HUES64 (cell line): ENCODE data around the gene OSBPL6.

Source experiments
- H3K27ac ChIP-seq: 2 replicates; pipeline ENCODE4 v1.7.0; 2013; ENCODE audit warnings: low read depth, low read length, inconsistent platforms
- H3K27me3 ChIP-seq: 2 replicates; pipeline ENCODE4 v1.6.1; 2013; ENCODE audit warnings: mild to moderate bottlenecking, low read length; ENCODE audit not compliant: insufficient read depth
- H3K36me3 ChIP-seq: 2 replicates; pipeline ENCODE4 v1.6.1; 2013; ENCODE audit warnings: mild to moderate bottlenecking, low read length; ENCODE audit not compliant: insufficient read depth
- H3K4me1 ChIP-seq: 2 replicates; pipeline ENCODE4 v1.6.1; 2013; ENCODE audit warnings: mild to moderate bottlenecking, low read length, moderate library complexity; ENCODE audit not compliant: insufficient read depth
- H3K4me3 ChIP-seq: 2 replicates; pipeline ENCODE4 v1.5.1; 2013; ENCODE audit warnings: mild to moderate bottlenecking, low read length, moderate library complexity
- H3K9ac ChIP-seq: 2 replicates; pipeline ENCODE4 v1.6.1; 2013; ENCODE audit warnings: mild to moderate bottlenecking, low read depth, low read length
- H3K9me3 ChIP-seq: 2 replicates; pipeline ENCODE4 v1.6.1; 2013; ENCODE audit warnings: low read depth, low read length; ENCODE audit not compliant: insufficient read depth
- WGBS: fragments of 150-250, 120-280 bp; methylation state at CpG from one replicate; pipeline ENCODE4 v1.1.7; 2013; ENCODE audit warnings: missing lambda C conversion rate; 5-methylcytosine and 5-hydroxymethylcytosine counted together

Gene OSBPL6

GRCh38 chr2:178365116-178365515 is 170.8 kb downstream of the OSBPL6 start:
- Histone ChIP-seq H3K4me1 (no peaks in the 10 kb centered on the region), H3K27me3 (no peaks in the 10 kb centered on the region), H3K27ac (no peak overlapping the region), H3K9me3 (no peaks in the 10 kb centered on the region), H3K36me3 (no peaks in the 10 kb centered on the region), H3K4me3 (no peak overlapping the region), H3K9ac (no peak overlapping the region)
- 100% methylated on average over 2 of the region's 2 CpGs for WGBS

DNA sequence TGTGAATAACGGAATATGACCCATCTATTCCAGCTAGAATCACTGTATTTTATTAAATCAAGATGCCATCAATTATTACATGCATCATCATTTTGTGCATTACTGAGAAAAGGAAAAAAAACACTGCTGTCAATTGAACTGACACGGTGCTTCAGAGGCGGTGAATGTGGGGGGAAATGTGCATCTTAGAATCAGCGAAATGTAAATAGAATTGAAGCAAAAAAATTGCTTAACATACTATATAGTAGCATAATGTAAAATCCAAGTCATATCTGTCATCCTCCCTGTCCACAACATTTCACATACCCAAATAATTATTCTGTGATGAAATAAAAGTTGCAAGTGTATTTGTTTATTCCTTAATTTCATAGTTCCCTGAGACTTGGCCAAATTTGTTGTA is 172.1 kb downstream of the OSBPL6 start:
- no peak overlapping the region for H3K9ac ChIP-seq
- H3K27me3 ChIP-seq = no peaks in the 10 kb centered on the region
- no peak overlapping the region for H3K27ac ChIP-seq
- no peaks in the 10 kb centered on the region for H3K4me1 ChIP-seq
- no peaks in the 10 kb centered on the region for H3K9me3 ChIP-seq
- WGBS = 87% methylated on average over 3 of the region's 4 CpGs
- no peak overlapping the region for H3K4me3 ChIP-seq
- H3K36me3 ChIP-seq = no peaks in the 10 kb centered on the region

GRCh38 chr2:178367344-178367743 is 173.0 kb downstream of the OSBPL6 start:
- Histone ChIP-seq H3K9me3 (no peaks in the 10 kb centered on the region), H3K27me3 (no peaks in the 10 kb centered on the region), H3K27ac (no peak overlapping the region), H3K9ac (no peak overlapping the region), H3K4me3 (no peak overlapping the region), H3K36me3 (no peaks in the 10 kb centered on the region), H3K4me1 (no peaks in the 10 kb centered on the region)
- 97% methylated on average over 1 of the region's 1 CpG for WGBS

GRCh38 chr2:178374865-178375264 is 180.6 kb downstream of the OSBPL6 start:
- Histone ChIP-seq H3K4me1 (no peaks in the 10 kb centered on the region), H3K9ac (no peak overlapping the region), H3K4me3 (no peak overlapping the region), H3K27ac (no peak overlapping the region), H3K9me3 (no peaks in the 10 kb centered on the region), H3K36me3 (no peaks in the 10 kb centered on the region), H3K27me3 (no peaks in the 10 kb centered on the region)
- WGBS = 88% methylated on average over 1 of the region's 1 CpG

DNA sequence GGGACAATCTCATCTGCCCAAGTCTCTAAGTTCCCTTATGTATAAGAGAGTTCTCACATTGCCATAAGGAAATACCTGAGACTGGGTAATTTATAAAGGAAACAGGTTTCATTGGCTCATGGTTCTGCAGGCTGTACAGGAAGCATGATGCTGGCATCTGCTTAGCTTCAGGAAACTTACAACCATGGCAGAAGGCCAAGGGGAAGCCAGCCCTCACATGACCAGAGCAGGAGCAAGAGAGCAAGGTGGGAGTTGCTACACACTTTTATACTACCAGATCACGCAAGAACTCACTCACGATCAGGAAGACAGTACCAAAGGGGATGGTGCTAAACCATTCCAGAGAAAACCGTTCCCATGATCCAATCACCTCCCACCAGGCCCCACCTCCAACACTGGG is 182.7 kb downstream of the OSBPL6 start:
- Histone ChIP-seq H3K9ac (no peak overlapping the region), H3K36me3 (no peaks in the 10 kb centered on the region), H3K9me3 (no peaks in the 10 kb centered on the region), H3K27ac (no peak overlapping the region), H3K27me3 (no peaks in the 10 kb centered on the region), H3K4me1 (no peaks in the 10 kb centered on the region), H3K4me3 (no peak overlapping the region)
- 100% methylated on average over 3 of the region's 3 CpGs for WGBS

DNA sequence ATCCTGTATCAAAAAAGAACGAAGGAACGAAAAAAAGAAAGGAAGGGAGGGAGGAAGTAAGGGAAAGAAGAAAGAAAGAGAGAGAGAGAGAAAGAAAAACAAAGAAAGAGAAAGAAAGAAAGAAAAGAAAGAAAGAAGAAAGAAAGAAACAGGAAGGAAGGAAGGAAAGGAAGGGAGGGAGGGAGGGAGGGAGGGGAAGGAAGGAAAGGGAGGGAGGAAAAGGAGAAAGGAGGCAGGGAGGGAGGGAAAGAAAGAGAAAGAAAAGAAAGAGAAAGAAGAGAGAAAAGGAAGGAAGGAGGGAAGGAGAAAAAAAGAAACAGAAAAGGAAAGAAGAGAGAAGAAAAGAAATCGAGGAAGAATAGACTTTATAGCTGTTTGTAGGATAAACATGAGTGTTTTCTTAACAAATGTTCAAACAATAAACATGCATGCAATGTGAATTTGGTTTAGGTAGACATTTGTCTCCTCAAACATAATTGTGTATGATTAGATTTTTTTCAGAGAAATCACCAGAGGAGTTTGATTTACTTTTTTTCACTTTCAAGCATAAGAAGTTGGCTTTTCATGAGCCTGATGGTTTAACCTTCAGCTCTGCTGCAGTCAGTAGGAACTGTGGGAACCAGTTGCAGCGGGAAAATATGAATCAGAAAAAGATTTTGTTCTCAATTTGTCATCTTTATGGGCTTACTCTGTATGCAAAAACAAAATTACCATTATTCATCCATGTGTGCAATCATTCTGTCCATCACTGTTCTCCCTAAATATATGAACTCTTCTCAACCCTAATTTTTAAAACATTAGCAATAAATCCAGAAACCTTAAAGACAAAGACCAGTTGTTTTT is 185.1 kb downstream of the OSBPL6 start:
- no peak overlapping the region for H3K9ac ChIP-seq
- H3K27ac ChIP-seq = no peak overlapping the region
- H3K4me1 ChIP-seq = no peaks in the 10 kb centered on the region
- H3K36me3 ChIP-seq = no peaks in the 10 kb centered on the region
- no peaks in the 10 kb centered on the region for H3K9me3 ChIP-seq
- H3K27me3 ChIP-seq = no peaks in the 10 kb centered on the region
- WGBS = 95% methylated on average over 4 of the region's 4 CpGs
- no peak overlapping the region for H3K4me3 ChIP-seq

DNA sequence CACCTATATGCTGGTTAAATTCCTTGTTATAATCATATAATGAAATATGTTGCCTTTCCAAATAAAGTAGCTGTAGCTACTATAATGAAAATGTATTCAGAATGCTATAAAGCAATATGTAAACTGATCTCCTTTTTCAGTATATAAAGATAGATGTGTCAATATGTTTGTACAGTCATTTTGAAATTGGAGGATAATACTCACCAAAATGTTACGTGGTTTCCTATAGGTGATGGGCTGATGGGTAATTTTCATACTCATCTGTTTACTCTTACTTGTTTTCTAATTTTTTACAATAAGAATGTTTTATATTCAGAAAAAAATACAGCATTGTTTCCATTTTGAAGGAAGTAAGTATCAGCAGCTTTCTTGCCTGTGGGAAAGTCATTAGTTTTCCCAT is 186.5 kb downstream of the OSBPL6 start:
- no CpG with 5 or more reads among the region's 1 CpG for WGBS
- H3K9me3 ChIP-seq = no peaks in the 10 kb centered on the region
- no peaks in the 10 kb centered on the region for H3K27me3 ChIP-seq
- H3K4me3 ChIP-seq = no peak overlapping the region
- no peak overlapping the region for H3K9ac ChIP-seq
- H3K4me1 ChIP-seq = no peaks in the 10 kb centered on the region
- no peaks in the 10 kb centered on the region for H3K36me3 ChIP-seq
- no peak overlapping the region for H3K27ac ChIP-seq

DNA sequence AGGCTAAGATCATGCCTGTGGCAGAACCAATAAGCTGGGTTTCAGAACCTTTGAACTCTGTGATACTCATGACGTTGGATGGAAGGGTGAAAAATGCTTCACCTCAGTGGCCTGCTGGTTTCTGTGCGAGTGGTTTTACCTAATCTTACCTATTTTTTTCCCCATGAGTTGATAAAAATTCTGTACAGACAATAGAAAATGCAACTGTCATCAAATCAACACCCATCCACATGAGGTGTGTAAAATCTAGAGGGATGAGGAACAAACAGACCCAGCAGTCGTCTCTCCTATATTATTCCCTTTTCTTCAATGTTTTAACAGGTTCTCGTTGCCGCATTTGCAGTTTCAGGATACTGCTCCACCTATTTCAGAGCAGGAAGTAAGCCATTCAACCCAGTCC is 189.4 kb downstream of the OSBPL6 start:
- no peaks in the 10 kb centered on the region for H3K27me3 ChIP-seq
- H3K9me3 ChIP-seq = no peaks in the 10 kb centered on the region
- H3K27ac ChIP-seq = no peak overlapping the region
- H3K9ac ChIP-seq = no peak overlapping the region
- H3K4me1 ChIP-seq = no peaks in the 10 kb centered on the region
- H3K4me3 ChIP-seq = no peak overlapping the region
- WGBS = 95% methylated on average over 5 of the region's 5 CpGs
- 0 out of 2 replicates have a peak, but pooled peaks cover under 1% of the 10 kb centered on the region for H3K36me3 ChIP-seq

GRCh38 chr2:178385595-178386148 is 191.4 kb downstream of the OSBPL6 start:
- 90% methylated on average over 3 of the region's 4 CpGs for WGBS
- no peaks in the 10 kb centered on the region for H3K9me3 ChIP-seq
- H3K36me3 ChIP-seq = 0 out of 2 replicates have a peak, but pooled peaks cover 5% of the 10 kb centered on the region
- H3K27ac ChIP-seq = no peak overlapping the region
- H3K9ac ChIP-seq = no peak overlapping the region
- no peak overlapping the region for H3K4me3 ChIP-seq
- no peaks in the 10 kb centered on the region for H3K27me3 ChIP-seq
- H3K4me1 ChIP-seq = no peaks in the 10 kb centered on the region

DNA sequence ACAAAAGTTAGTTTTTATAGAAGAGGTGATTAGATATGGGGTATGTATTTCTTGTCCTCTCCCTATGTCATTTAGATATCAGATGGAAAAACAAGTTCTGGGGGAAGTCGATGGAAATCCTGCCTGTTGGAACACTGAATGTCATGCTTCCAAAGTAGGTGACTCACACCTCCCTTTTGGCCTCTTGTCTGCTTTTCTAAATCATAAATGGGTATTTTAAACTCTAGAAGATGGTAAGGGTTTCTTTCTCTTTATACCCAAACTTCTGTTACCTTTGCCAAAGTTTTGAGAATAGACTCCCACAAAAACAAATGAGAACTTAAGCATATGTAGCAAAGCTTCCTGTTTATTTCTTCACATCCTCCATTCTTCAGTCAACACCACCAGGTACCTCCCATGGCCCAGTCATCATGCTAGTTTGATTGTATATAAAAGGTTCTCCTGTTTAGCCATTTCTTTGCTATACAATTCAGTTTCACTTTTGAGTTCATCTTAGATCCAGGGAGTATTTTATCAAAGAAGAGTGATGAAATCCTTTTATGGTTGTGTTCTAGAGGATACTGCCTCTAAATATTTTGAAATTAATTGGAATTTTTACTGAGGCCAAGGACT is 192.8 kb downstream of the OSBPL6 start:
- H3K27me3 ChIP-seq = no peaks in the 10 kb centered on the region
- no peak overlapping the region for H3K4me3 ChIP-seq
- 100% methylated on average over 1 of the region's 1 CpG for WGBS
- H3K9me3 ChIP-seq = no peaks in the 10 kb centered on the region
- H3K9ac ChIP-seq = no peak overlapping the region
- H3K36me3 ChIP-seq = 0 out of 2 replicates have a peak, but pooled peaks cover 5% of the 10 kb centered on the region
- no peak overlapping the region for H3K27ac ChIP-seq
- H3K4me1 ChIP-seq = no peaks in the 10 kb centered on the region

DNA sequence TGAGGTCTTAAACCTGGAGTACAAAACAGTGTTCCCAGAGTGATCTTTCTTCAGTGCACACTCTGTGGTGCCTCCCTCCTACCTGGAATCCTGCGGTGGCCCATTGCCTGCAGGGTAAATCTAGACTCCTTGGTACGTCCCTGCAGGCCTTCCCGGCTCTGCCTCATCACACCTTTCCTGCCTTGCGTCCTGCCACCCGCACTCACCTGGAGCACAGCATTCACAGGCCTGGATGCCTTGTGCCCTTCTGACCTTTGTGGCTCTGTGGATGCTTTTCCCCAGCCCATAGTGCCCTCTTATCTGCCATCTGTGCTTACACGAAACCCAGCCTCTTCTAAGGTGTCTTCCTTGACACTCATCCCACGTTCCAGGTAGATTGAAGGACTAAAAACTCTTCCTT is 194.0 kb downstream of the OSBPL6 start:
- no peaks in the 10 kb centered on the region for H3K9me3 ChIP-seq
- no peaks in the 10 kb centered on the region for H3K4me1 ChIP-seq
- H3K27ac ChIP-seq = no peak overlapping the region
- no peaks in the 10 kb centered on the region for H3K27me3 ChIP-seq
- 0 out of 2 replicates have a peak, but pooled peaks cover 5% of the 10 kb centered on the region for H3K36me3 ChIP-seq
- H3K9ac ChIP-seq = no peak overlapping the region
- H3K4me3 ChIP-seq = no peak overlapping the region
- 92% methylated on average over 7 of the region's 7 CpGs for WGBS
